Activated B cell treated with CpG ODN at 0.5 μM for 24 hours (primary cell): Measurements from ENCODE around the gene SCN1B. TPM values are rescaled to one million over a fixed set of nuclear protein-coding genes. Genes with fewer than 3 reads are reported as not detected.

Source experiments
- ATAC-seq: fragments of 200-7000 bp; cut with Tn5 transposase; one replicate; pipeline ENCODE4 v1.10.0; 2021; ENCODE audit warnings: low read depth, mild to moderate bottlenecking, moderate library complexity
- CTCF ChIA-PET: fragments of 350-600 bp; sonication (Branson Sonifier 250); formaldehyde crosslinking; loops from one replicate; lab custom pipeline; 2021; ENCODE audit warnings: antibody characterized with exemption; lab: Charles Lee
- POLR2A ChIA-PET: fragments of 350-600 bp; sonication (Branson Sonifier 250); formaldehyde crosslinking; loops from one replicate; lab custom pipeline; 2021; ENCODE audit warnings: antibody characterized with exemption; lab: Charles Lee
- DNase-seq: peaks from one replicate; pipeline ENCODE4 v3.0.0; 2022
- H3K27ac Mint-ChIP-seq: one replicate; pipeline ENCODE4 v1.8.0; 2020; ENCODE audit warnings: mixed read lengths
- H3K27me3 Mint-ChIP-seq: one replicate; pipeline ENCODE4 v1.8.0; 2021; ENCODE audit warnings: mixed read lengths
- H3K36me3 Mint-ChIP-seq: one replicate; pipeline ENCODE4 v1.8.0; 2021; ENCODE audit warnings: low read depth, mixed read lengths
- H3K4me1 Mint-ChIP-seq: one replicate; pipeline ENCODE4 v1.8.0; 2021; ENCODE audit warnings: mixed read lengths
- H3K4me3 Mint-ChIP-seq: one replicate; pipeline ENCODE4 v1.8.0; 2020; ENCODE audit warnings: mild to moderate bottlenecking, mixed read lengths
- H3K9me3 Mint-ChIP-seq: one replicate; pipeline ENCODE4 v1.8.0; 2020; ENCODE audit warnings: mixed read lengths
- intact Hi-C: fragments of 100-400 bp; cut with micrococcal nuclease; formaldehyde crosslinking; loops from one replicate; pipeline ENCODE4 v1.15.1; 2024
- total RNA-seq: library from RNA; stranded (reverse); gene quantifications from 2 replicates; pipeline ENCODE4 v1.2.3, GENCODE V29; 2022
- TF ChIP-seq, protein P1 (sequence below): fragments of 200-600 bp; IDR thresholded peaks from one replicate; pipeline ENCODE4 v1.8.0; 2022; ENCODE audit warnings: antibody characterized with exemption, mild to moderate bottlenecking

SCN1B gene
- total RNA-seq, 1 donor from 2014 or later = 0.47 TPM

DNA sequence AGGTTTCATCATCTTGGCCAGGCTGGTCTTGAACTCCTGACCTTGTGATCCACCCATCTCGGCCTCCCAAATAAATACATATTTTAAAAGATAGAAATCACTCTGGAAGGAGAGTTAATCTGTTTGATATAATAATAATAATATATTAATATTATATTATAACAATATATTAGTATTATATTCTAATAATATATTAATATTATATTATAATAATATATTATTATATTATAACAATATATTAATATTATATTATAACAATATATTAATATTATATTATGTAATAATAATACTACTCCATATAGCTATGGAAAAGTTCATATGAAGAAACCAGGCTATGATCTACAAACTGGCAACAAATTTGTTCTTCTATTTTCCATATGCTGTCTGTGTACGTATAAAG is 28.1 kb downstream of the SCN1B start:
- intact Hi-C loops = no loop called here
- CTCF ChIA-PET = interaction anchor here (1.2 kb wide), 1 partner anchor 76 kb away, joined by 3 read pairs; the partner anchor contains the start of gene LGI4

DNA sequence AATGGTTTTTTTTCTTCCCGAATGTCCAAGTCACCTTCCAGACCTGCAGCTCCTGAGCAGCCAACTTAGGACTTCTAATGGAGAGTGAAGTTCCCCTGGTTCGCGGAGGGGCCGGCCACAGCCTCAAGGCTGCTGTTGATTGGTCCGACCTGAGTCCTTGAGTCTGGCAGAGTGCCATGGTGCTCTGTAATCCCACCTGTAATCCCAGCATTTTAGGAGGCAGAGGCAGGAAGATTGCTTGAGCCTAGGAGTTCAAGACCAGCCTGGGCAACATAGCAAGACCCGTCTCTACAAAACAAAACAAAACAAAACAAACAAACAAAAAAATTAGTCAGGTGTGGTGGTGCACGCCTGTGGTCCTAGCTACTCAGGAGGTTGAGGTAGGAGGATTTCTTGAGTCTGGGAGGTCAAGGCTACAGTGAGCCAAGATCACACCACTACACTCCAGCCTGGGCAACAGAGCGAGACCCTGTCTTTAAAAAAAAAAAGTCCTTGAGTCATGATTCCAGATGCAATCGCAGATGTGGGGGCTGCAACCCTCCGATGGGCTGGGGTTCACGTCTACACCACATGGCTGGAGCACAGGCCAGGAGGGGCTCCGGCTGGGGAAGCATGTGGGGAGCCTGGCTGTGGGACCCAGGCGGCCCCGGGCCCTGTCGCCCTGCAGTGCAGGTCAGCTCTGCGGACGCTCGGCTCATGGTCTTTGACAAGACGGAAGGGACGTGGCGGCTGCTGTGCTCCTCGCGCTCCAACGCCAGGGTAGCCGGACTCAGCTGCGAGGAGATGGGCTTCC is 28.9 kb downstream of the SCN1B start:
- intact Hi-C loops = no loop called here
- ChIA-PET POLR2A (no interaction called here), CTCF (interaction anchor here (1.2 kb wide), 1 partner anchor 75 kb away, joined by 3 read pairs; the partner anchor contains the start of gene LGI4)
- Mint-ChIP-seq H3K4me1 (no peaks in the 10 kb centered on the region), H3K27me3 (peaks cover 8% of the 10 kb centered on the region), H3K4me3 (no peak overlapping the region), H3K9me3 (no peaks in the 10 kb centered on the region), H3K36me3 (no peaks in the 10 kb centered on the region), H3K27ac (no peak overlapping the region)
- ATAC-seq = no peak
- no peak for DNase-seq
- TF ChIP-seq, protein P1, sequence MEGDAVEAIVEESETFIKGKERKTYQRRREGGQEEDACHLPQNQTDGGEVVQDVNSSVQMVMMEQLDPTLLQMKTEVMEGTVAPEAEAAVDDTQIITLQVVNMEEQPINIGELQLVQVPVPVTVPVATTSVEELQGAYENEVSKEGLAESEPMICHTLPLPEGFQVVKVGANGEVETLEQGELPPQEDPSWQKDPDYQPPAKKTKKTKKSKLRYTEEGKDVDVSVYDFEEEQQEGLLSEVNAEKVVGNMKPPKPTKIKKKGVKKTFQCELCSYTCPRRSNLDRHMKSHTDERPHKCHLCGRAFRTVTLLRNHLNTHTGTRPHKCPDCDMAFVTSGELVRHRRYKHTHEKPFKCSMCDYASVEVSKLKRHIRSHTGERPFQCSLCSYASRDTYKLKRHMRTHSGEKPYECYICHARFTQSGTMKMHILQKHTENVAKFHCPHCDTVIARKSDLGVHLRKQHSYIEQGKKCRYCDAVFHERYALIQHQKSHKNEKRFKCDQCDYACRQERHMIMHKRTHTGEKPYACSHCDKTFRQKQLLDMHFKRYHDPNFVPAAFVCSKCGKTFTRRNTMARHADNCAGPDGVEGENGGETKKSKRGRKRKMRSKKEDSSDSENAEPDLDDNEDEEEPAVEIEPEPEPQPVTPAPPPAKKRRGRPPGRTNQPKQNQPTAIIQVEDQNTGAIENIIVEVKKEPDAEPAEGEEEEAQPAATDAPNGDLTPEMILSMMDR = no peak

More for the DNA sequence above, 28.1 kb downstream of the SCN1B start:
- TF ChIP-seq, protein P1 = no peak
- ATAC-seq (no peak), DNase-seq (no peak)
- Mint-ChIP-seq H3K27me3 (peaks cover 8% of the 10 kb centered on the region), H3K27ac (no peak overlapping the region), H3K36me3 (no peaks in the 10 kb centered on the region), H3K9me3 (no peaks in the 10 kb centered on the region), H3K4me1 (no peaks in the 10 kb centered on the region), H3K4me3 (no peak overlapping the region)
- POLR2A ChIA-PET = interaction anchor here (1.2 kb wide), 1 partner anchor 11 kb away, joined by 3 read pairs; no protein-coding TSS in a partner anchor

DNA sequence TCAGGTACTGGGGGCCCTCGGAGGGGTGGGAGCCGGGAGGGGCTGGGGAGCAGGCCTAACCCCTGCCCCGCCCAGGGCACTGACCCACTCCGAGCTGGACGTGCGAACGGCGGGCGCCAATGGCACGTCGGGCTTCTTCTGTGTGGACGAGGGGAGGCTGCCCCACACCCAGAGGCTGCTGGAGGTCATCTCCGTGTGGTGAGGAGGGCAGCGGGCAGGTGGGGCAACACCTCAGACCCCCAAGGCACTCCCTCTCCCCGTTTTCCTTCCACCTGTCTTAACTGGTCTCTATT is 29.5 kb downstream of the SCN1B start:
- intact Hi-C loops = loop anchor here (10.0 kb wide), 2 partner anchors 285 to 405 kb away; partner anchors contain the start of gene FFAR1
- H3K4me3 Mint-ChIP-seq = no peak overlapping the region
- POLR2A ChIA-PET = no interaction called here
- TF ChIP-seq, protein P1 = no peak
- no peak for ATAC-seq
- H3K27ac Mint-ChIP-seq = no peak overlapping the region
- no peaks in the 10 kb centered on the region for H3K9me3 Mint-ChIP-seq
- peaks cover 7% of the 10 kb centered on the region for H3K27me3 Mint-ChIP-seq
- H3K4me1 Mint-ChIP-seq = no peaks in the 10 kb centered on the region
- no peaks in the 10 kb centered on the region for H3K36me3 Mint-ChIP-seq
- CTCF ChIA-PET = no interaction called here
- no peak for DNase-seq

GRCh38 chr19:35060160-35060855 is 30.0 kb downstream of the SCN1B start:
- Mint-ChIP-seq H3K9me3 (no peaks in the 10 kb centered on the region), H3K36me3 (no peaks in the 10 kb centered on the region), H3K4me1 (no peaks in the 10 kb centered on the region), H3K27ac (no peak overlapping the region), H3K4me3 (no peak overlapping the region), H3K27me3 (peaks cover 7% of the 10 kb centered on the region)
- CTCF ChIA-PET = no interaction called here
- DNase-seq (no peak), ATAC-seq (no peak)
- POLR2A ChIA-PET = no interaction called here
- TF ChIP-seq, protein P1 = no peak
- intact Hi-C loops = loop anchor here (10.0 kb wide), 2 partner anchors 284 to 404 kb away; partner anchors contain the start of gene FFAR1
